T-cell (primary cell): ENCODE measurements around the gene MUC5B. TPM values are rescaled to one million over a fixed set of nuclear protein-coding genes. Genes with fewer than 3 reads are reported as not detected.
A peak's percentile ranks its signal among the peaks of the same experiment; 100 is the strongest.

Source experiments
- ATAC-seq, 4 experiments: fragments of 200-7000 bp in 3 of 4; fragments of 150-1000 bp in 1 of 4; cut with Tn5 transposase; replicated peaks in 1 of 4; 1 replicate in 3 of 4; 2 replicates in 1 of 4; pipeline ENCODE4 v1.10.0; 2021; ENCODE audit warnings: moderate library complexity in 3 of 4, mild to moderate bottlenecking in 2 of 4, moderate number of reproducible peaks in 1 of 4
- CTCF ChIA-PET, 2 donors: fragments of 300-600 bp; sonication (Branson Sonifier 250); formaldehyde crosslinking; loops; one replicate each; lab custom pipeline; 2022; ENCODE audit warnings: antibody characterized with exemption in 2 of 2; lab: Charles Lee
- POLR2A ChIA-PET, 2 donors: fragments of 300-600 bp; sonication (Branson Sonifier 250); formaldehyde crosslinking; loops; one replicate each; lab custom pipeline; 2022; ENCODE audit warnings: antibody characterized with exemption in 2 of 2; lab: Charles Lee
- DNase-seq, 35 experiments: peaks; one replicate each; pipeline versions ENCODE4 v3.0.0 to v3.0.0-alpha.2; 2013 to 2023
- H3K27ac ChIP-seq: one replicate; pipeline ENCODE4 v1.5.1; 2013; ENCODE audit warnings: low read length
- H3K27me3 ChIP-seq, 2 experiments: replicated peaks in 1 of 2; 1 replicate in 1 of 2; 2 replicates in 1 of 2; pipeline versions ENCODE4 v1.6.1 to v1.7.0; 2013; ENCODE audit warnings: low read length in 1 of 2, mixed read lengths in 1 of 2; ENCODE audit not compliant: control insufficient read depth in 2 of 2, insufficient read depth in 2 of 2; ENCODE audit errors: extremely low read depth in 1 of 2
- H3K36me3 ChIP-seq, 2 donors: 1 replicate in 1 of 2; 2 replicates in 1 of 2; pipeline versions ENCODE4 v1.6.1 to v1.7.0; 2013; ENCODE audit warnings: low read length in 1 of 2; ENCODE audit not compliant: control insufficient read depth in 2 of 2, insufficient read depth in 1 of 2; ENCODE audit errors: extremely low read depth in 1 of 2
- H3K4me1 ChIP-seq, 2 experiments: 1 replicate in 1 of 2; 2 replicates in 1 of 2; pipeline versions ENCODE4 v1.6.1 to v1.7.0; 2013; ENCODE audit warnings: low read length in 2 of 2, mixed read lengths in 1 of 2; ENCODE audit not compliant: insufficient read depth in 2 of 2, control insufficient read depth in 1 of 2; ENCODE audit errors: extremely low read depth in 1 of 2
- H3K4me3 ChIP-seq, 2 donors: 1 replicate in 1 of 2; 2 replicates in 1 of 2; pipeline versions ENCODE4 v1.5.1 to v1.7.0; 2013; ENCODE audit warnings: mild to moderate bottlenecking in 2 of 2, low read length in 1 of 2, moderate library complexity in 1 of 2; ENCODE audit not compliant: control insufficient read depth in 1 of 2; ENCODE audit errors: extremely low read depth in 1 of 2
- H3K9me3 ChIP-seq: 2 replicates; pipeline ENCODE4 v1.7.0; 2013
- H3K27ac Mint-ChIP-seq, 2 donors: one replicate each; pipeline ENCODE4 v1.8.0; 2020 to 2021; ENCODE audit warnings: mild to moderate bottlenecking in 2 of 2, mixed read lengths in 2 of 2
- H3K27me3 Mint-ChIP-seq, 2 donors: one replicate each; pipeline ENCODE4 v1.8.0; 2021 to 2022; ENCODE audit warnings: mixed read lengths in 2 of 2
- H3K36me3 Mint-ChIP-seq: one replicate; pipeline ENCODE4 v1.8.0; 2021; ENCODE audit warnings: mixed read lengths
- H3K4me1 Mint-ChIP-seq, 3 donors: one replicate each; pipeline ENCODE4 v1.8.0; 2020 to 2022; ENCODE audit warnings: mixed read lengths in 3 of 3, mild to moderate bottlenecking in 1 of 3
- H3K4me3 Mint-ChIP-seq, 3 donors: one replicate each; pipeline ENCODE4 v1.8.0; 2020 to 2022; ENCODE audit warnings: mild to moderate bottlenecking in 3 of 3, mixed read lengths in 3 of 3, moderate library complexity in 3 of 3
- H3K9me3 Mint-ChIP-seq, 3 donors: one replicate each; pipeline ENCODE4 v1.8.0; 2020 to 2022; ENCODE audit warnings: mixed read lengths in 3 of 3
- WGBS: methylation state at CpG from one replicate; pipeline ENCODE4 v1.1.5; 2013; ENCODE audit warnings: missing lambda C conversion rate; ENCODE audit not compliant: insufficient coverage; 5-methylcytosine and 5-hydroxymethylcytosine counted together
- total RNA-seq, 35 experiments: library from RNA in 6 of 35; stranded (reverse) in 6 of 35; fragments of 120-200 nt in 1 of 35; gene quantifications; one replicate each; pipeline versions ENCODE4 v1.2.1 to v1.2.4 and lab custom pipeline; 2013 to 2026

The MUC5B gene
- total RNA-seq, 5 donors from 2014 or later (not counting 1 experiment from before 2014, with no cell fraction given): 1.8 to 4.0 (median 3.6) TPM; not detected in 2

DNA sequence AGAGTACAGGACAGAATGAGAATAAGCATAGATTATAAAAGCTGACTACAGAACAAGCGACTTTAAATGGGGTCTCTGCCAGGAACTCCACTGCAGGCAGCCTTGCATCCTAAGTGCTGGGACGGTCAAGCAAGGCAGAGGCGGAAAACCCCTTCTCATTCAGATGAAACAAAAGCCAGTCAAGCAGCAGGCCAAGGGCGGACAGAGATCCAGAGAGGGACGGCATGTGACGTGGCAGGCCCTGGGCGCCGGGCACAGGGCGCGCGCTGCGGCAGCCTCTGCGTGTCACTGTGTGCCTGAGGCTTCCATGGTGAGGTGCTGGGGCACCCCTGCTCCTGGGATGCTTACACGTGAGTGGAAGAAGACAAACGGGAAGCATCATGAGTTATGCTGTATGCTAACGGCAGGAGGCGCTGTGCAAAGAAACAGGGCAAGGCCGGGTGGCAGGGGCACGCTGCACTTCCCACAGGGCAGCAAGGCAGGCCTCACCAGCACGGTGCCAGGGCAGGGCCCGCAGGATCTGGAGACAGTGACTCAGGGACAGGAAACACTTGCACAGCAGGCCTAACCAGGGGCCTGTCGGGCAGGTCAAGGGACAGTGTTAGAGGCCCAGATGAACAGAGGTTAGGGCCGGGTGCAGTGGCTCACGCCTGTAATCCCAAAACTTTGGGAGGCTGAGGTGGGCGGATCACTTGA, 80.4 kb downstream of the MUC5B start:
- H3K36me3 ChIP-seq: peaks cover 0 to 12% of the 10 kb centered on the region in 2 donors
- no peak overlapping the region for H3K27ac Mint-ChIP-seq
- no peaks in the 10 kb centered on the region for H3K27me3 Mint-ChIP-seq
- WGBS: 95% methylated on average over 23 of the region's 25 CpGs
- peaks cover 2 to 42% of the 10 kb centered on the region in 2 experiments for H3K4me1 ChIP-seq
- no peak overlapping the region for H3K27ac ChIP-seq
- H3K9me3 ChIP-seq: no peaks in the 10 kb centered on the region
- CTCF ChIA-PET: no interaction called here
- peaks cover 58 to 63% (median 62%) of the 10 kb centered on the region in 3 donors for H3K4me1 Mint-ChIP-seq
- ATAC-seq (no peak), DNase-seq (peak in 2 of 35 experiments; percentile 5 to 12)
- no peaks in the 10 kb centered on the region for H3K27me3 ChIP-seq
- POLR2A ChIA-PET: no interaction called here
- H3K4me3 Mint-ChIP-seq: no peak overlapping the region
- H3K4me3 ChIP-seq: no peak overlapping the region
- no peaks in the 10 kb centered on the region for H3K9me3 Mint-ChIP-seq
- peaks cover 8% of the 10 kb centered on the region for H3K36me3 Mint-ChIP-seq

DNA sequence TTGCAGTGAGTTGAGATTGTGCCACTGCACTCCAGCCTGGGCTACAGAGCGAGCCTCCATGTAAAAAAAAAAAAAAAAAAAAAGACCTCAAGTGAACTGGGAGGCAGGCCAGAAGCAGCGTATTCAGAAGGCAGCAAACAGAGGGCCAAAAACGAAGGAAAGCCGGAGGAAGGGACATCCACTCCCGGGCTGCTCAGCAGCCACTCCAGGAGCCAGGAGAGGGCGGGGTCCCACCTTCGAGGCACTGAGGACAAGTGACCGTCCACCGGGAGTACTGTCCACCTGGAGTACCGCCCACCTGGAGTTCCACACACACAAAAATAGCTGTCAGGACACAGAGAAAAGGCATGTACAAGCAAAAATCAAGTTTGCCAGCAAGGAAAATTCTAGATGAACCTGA, 81.1 kb downstream of the MUC5B start:
- H3K9me3 Mint-ChIP-seq: no peaks in the 10 kb centered on the region
- no peak overlapping the region for H3K4me3 ChIP-seq
- ChIA-PET POLR2A (interaction anchor here in 1 of 2 donors (0.5 kb wide), 1 partner anchor 590 kb away, joined by 4 read pairs; no protein-coding TSS in a partner anchor), CTCF (no interaction called here)
- no peak for ATAC-seq
- H3K27me3 ChIP-seq: no peaks in the 10 kb centered on the region
- peaks cover 0 to 12% of the 10 kb centered on the region in 2 donors for H3K36me3 ChIP-seq
- peaks cover 5% of the 10 kb centered on the region for H3K36me3 Mint-ChIP-seq
- H3K4me1 Mint-ChIP-seq: peaks cover 58 to 62% (median 61%) of the 10 kb centered on the region in 3 donors
- no peaks in the 10 kb centered on the region for H3K9me3 ChIP-seq
- H3K27me3 Mint-ChIP-seq: no peaks in the 10 kb centered on the region
- DNase-seq: no peak
- 97% methylated on average over 4 of the region's 10 CpGs for WGBS
- H3K4me1 ChIP-seq: peaks cover 4 to 48% of the 10 kb centered on the region in 2 experiments
- H3K27ac ChIP-seq: no peak overlapping the region
- H3K27ac Mint-ChIP-seq: no peak overlapping the region
- H3K4me3 Mint-ChIP-seq: no peak overlapping the region

DNA sequence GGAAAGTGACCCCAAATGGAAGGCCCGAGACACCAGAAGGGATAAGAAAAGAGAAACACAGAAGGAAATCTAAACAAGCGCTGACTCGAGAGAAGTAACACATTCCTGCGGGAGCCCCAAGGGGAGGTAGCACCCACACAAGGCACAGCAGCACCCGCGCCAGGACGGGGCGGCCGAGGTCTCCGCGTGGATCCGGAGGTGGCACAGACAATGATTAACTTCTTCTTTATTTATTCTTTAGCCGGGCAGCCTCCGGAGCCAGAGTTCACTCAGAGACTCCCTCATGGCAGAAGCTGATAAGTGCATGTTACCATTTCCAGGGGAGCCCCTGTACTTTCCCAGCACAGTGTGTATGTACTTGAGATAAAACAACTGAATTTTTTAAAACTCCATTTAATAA, 81.5 kb downstream of the MUC5B start:
- no peak overlapping the region for H3K4me3 Mint-ChIP-seq
- Histone ChIP-seq H3K4me1 (peaks cover 4 to 48% of the 10 kb centered on the region in 2 experiments), H3K4me3 (no peak overlapping the region), H3K36me3 (peaks cover 0 to 12% of the 10 kb centered on the region in 2 donors), H3K9me3 (no peaks in the 10 kb centered on the region), H3K27me3 (no peaks in the 10 kb centered on the region), H3K27ac (no peak overlapping the region)
- WGBS: 98% methylated on average over 12 of the region's 14 CpGs
- no peak overlapping the region for H3K27ac Mint-ChIP-seq
- no peaks in the 10 kb centered on the region for H3K27me3 Mint-ChIP-seq
- DNase-seq: peak in 1 of 35 experiments; percentile 1
- H3K9me3 Mint-ChIP-seq: no peaks in the 10 kb centered on the region
- H3K4me1 Mint-ChIP-seq: peaks cover 58 to 62% (median 61%) of the 10 kb centered on the region in 3 donors
- ATAC-seq: no peak
- peaks cover 3% of the 10 kb centered on the region for H3K36me3 Mint-ChIP-seq
- ChIA-PET POLR2A (interaction anchor here in 1 of 2 donors (0.5 kb wide), 1 partner anchor 590 kb away, joined by 4 read pairs; no protein-coding TSS in a partner anchor), CTCF (no interaction called here)

DNA sequence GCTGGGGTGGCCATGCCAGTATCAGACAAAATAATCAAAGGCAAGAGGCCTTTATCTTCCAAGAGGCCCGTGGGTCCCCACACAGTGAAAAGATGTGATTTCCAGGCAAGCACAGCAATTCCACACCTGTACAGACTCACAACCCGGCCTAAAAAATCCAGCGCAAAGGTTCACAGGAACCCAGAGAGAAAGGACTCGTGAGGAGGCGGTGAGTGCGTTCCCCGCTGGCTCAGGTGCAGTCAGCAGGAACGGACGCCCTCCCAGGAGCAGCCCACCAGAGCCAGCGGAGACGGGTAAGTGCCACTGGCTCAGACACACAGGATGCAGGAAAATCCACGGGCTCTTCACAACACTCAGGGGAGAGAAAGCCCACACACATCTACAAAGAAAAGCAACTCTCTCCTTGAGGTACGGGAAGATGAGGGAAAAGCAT, 82.2 kb downstream of the MUC5B start:
- ATAC-seq: no peak
- Mint-ChIP-seq H3K27me3 (no peaks in the 10 kb centered on the region), H3K36me3 (peaks cover 3% of the 10 kb centered on the region), H3K4me3 (peak overlapping the region in 1 of 3 donors; percentile 23), H3K4me1 (peaks cover 57 to 61% (median 58%) of the 10 kb centered on the region in 3 donors), H3K27ac (no peak overlapping the region), H3K9me3 (no peaks in the 10 kb centered on the region)
- H3K36me3 ChIP-seq: peaks cover 0 to 12% of the 10 kb centered on the region in 2 donors
- no peaks in the 10 kb centered on the region for H3K9me3 ChIP-seq
- POLR2A ChIA-PET: no interaction called here
- H3K27ac ChIP-seq: no peak overlapping the region
- no peak overlapping the region for H3K4me3 ChIP-seq
- no peak for DNase-seq
- H3K27me3 ChIP-seq: no peaks in the 10 kb centered on the region
- CTCF ChIA-PET: no interaction called here
- H3K4me1 ChIP-seq: peaks cover 4 to 53% of the 10 kb centered on the region in 2 experiments
- WGBS: 94% methylated on average over 11 of the region's 13 CpGs

DNA sequence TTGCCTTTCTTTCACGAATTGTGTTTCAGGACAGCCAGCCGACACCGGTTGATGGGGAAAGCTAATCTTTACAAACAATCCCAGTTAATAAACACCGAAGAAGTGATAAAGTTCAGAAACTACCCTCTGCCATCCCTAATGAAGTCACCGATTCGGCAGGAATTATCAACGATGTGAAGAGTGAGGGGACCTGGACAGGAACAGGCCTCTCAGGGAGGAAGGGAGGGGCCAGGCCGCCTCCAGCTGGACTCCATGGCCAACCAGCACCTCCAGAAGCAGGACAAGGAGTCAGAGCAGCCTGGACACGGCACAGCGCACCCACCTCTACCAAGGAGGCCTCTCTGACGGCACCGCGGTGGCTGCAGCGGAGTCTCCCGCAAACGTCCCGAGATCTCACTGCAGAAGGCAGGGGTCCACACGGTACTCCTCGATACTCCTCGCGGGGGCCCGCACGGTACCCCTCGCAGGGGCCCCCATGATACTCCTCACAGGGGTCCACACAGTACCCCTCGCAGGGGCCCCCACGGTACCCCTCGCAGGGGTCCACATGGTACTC, 82.7 kb downstream of the MUC5B start:
- H3K4me1 Mint-ChIP-seq: peaks cover 60 to 61% (median 61%) of the 10 kb centered on the region in 3 donors
- H3K27ac ChIP-seq: no peak overlapping the region

DNA sequence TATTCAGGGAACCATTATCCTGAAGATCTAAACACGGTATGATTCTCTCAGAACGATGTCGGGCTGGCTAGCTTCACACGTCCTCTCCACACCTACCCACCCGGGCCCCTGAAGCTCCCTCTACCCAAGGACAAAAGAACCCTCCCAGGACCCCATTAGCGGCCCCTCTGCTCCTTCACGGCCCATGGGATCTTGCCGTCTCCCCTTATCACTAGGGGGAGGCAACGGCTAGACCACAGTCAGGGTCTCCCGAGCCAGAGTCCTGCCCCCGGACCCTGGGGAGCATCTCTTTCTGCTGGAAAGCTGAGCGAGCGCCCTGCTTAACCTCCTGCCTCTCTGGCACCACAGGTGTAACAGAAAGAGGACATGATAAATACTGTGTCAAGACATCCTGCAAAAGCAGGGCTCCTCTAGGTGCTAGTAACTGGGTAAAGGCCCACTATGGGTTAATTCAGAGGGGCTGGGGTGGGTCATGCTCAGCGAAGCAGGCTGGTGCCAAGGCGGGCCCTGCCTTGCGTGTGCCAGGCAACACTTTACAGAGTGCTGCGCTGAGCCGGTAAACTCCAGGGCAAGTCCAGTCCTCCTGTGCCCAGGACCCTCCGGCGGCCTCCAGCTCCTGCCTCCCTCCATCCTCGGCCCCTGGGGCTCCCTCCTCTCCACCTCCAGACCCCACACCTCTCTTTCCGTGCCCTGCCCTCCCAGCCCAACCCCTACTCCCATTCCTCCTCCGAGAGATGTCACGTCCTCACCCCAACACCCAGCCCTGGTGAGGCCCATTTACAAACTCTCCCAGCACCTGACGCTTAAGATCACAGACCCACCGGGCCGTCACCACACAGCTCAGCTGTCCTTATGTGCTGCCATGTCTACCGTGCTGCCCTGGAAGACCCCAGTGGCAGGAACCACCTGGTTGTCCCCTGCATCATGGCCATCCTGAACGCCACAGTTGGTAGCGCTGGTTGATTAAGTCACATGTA, 83.6 kb downstream of the MUC5B start:
- no peak overlapping the region for H3K27ac Mint-ChIP-seq
- no peaks in the 10 kb centered on the region for H3K27me3 Mint-ChIP-seq
- POLR2A ChIA-PET: no interaction called here
- CTCF ChIA-PET: no interaction called here
- H3K9me3 Mint-ChIP-seq: no peaks in the 10 kb centered on the region
- H3K4me3 Mint-ChIP-seq: peak overlapping the region in 2 of 3 donors; percentile 72 to 76
- WGBS: 95% methylated on average over 24 of the region's 30 CpGs
- Histone ChIP-seq H3K36me3 (peaks cover 0 to 12% of the 10 kb centered on the region in 2 donors), H3K4me3 (no peak overlapping the region), H3K27me3 (no peaks in the 10 kb centered on the region), H3K4me1 (peaks cover 11 to 67% of the 10 kb centered on the region in 2 experiments), H3K9me3 (no peaks in the 10 kb centered on the region), H3K27ac (no peak overlapping the region)
- DNase-seq: no peak
- H3K36me3 Mint-ChIP-seq: peaks cover 3% of the 10 kb centered on the region
- H3K4me1 Mint-ChIP-seq: peaks cover 66 to 70% (median 69%) of the 10 kb centered on the region in 3 donors
- no peak for ATAC-seq

More for the DNA sequence above, 82.7 kb downstream of the MUC5B start:
- no peak overlapping the region for H3K27ac Mint-ChIP-seq
- CTCF ChIA-PET: no interaction called here
- no peaks in the 10 kb centered on the region for H3K27me3 ChIP-seq
- H3K27me3 Mint-ChIP-seq: no peaks in the 10 kb centered on the region
- H3K9me3 Mint-ChIP-seq: no peaks in the 10 kb centered on the region
- ATAC-seq (no peak), DNase-seq (no peak)
- H3K4me3 Mint-ChIP-seq: peak overlapping the region in 1 of 3 donors; percentile 23
- peaks cover 3% of the 10 kb centered on the region for H3K36me3 Mint-ChIP-seq
- no peak overlapping the region for H3K4me3 ChIP-seq
- POLR2A ChIA-PET: no interaction called here
- H3K9me3 ChIP-seq: no peaks in the 10 kb centered on the region
- peaks cover 9 to 58% of the 10 kb centered on the region in 2 experiments for H3K4me1 ChIP-seq
- peaks cover 0 to 12% of the 10 kb centered on the region in 2 donors for H3K36me3 ChIP-seq
- 98% methylated on average over 12 of the region's 27 CpGs for WGBS
